Upper lobe of left lung (tissue), 6 donors: Measurements from ENCODE around the gene TMPRSS3. TPM values are rescaled to one million over a fixed set of nuclear protein-coding genes. Genes with fewer than 3 reads are reported as not detected.

Source experiments
- ATAC-seq, 2 donors: fragments of 200-7000 bp; cut with Tn5 transposase; one replicate each; pipeline ENCODE4 v1.9.1; 2022; ENCODE audit warnings: mild to moderate bottlenecking in 2 of 2, moderate library complexity in 2 of 2; ENCODE audit not compliant: low FRiP score in 2 of 2
- DNase-seq, 2 donors: peaks; one replicate each; pipeline ENCODE4 v3.0.0-alpha.2; 2019 to 2020
- H3K27ac ChIP-seq, 4 donors: fragments of 200-600 bp; sonication (generic); one replicate each; pipeline ENCODE4 v1.5.1; 2016 to 2019
- H3K27me3 ChIP-seq, 4 donors: fragments of 200-600 bp; sonication (generic); one replicate each; pipeline ENCODE4 v1.5.1; 2017 to 2019
- H3K36me3 ChIP-seq, 4 donors: fragments of 200-600 bp; sonication (generic); one replicate each; pipeline ENCODE4 v1.5.1; 2016 to 2019
- H3K4me1 ChIP-seq, 4 donors: fragments of 200-600 bp; sonication (generic); one replicate each; pipeline ENCODE4 v1.5.1; 2018 to 2019
- H3K4me3 ChIP-seq, 4 donors: fragments of 200-600 bp; sonication (generic); one replicate each; pipeline ENCODE4 v1.5.1; 2017 to 2019; ENCODE audit warnings: mild to moderate bottlenecking in 2 of 4, moderate library complexity in 1 of 4
- H3K9me3 ChIP-seq, 4 donors: fragments of 200-600 bp; sonication (generic); one replicate each; pipeline ENCODE4 v1.5.1; 2018 to 2019
- CTCF ChIP-seq, 6 experiments: fragments of 450-650 bp in 4 of 6; fragments of 200-600 bp in 2 of 6; sonication (generic) in 2 of 6; IDR thresholded peaks; one replicate each; pipeline ENCODE4 v1.5.1; 2016 to 2019; ENCODE audit warnings: antibody characterized with exemption in 6 of 6
- EP300 ChIP-seq, 4 donors: sonication (generic); formaldehyde crosslinking; IDR thresholded peaks; one replicate each; pipeline ENCODE4 v1.5.1; 2017; ENCODE audit warnings: antibody characterized with exemption in 4 of 4, control low read depth in 2 of 4
- POLR2A ChIP-seq, 4 donors: fragments of 450-650 bp; IDR thresholded peaks; one replicate each; pipeline ENCODE4 v1.5.1; 2016 to 2017; ENCODE audit warnings: antibody characterized with exemption in 4 of 4, mild to moderate bottlenecking in 2 of 4
- POLR2AphosphoS5 ChIP-seq, 2 donors: sonication (generic); formaldehyde crosslinking; IDR thresholded peaks; one replicate each; pipeline ENCODE4 v1.5.1; 2017; ENCODE audit warnings: antibody characterized with exemption in 2 of 2
- WGBS, 2 donors: methylation state at CpG; one replicate each; pipeline ENCODE4 v1.1.5; 2017 to 2018; 5-methylcytosine and 5-hydroxymethylcytosine counted together
- total RNA-seq, 6 donors: library from RNA; depleted of rRNA in 4 of 6; stranded (reverse); fragments of >200 nt in 4 of 6; gene quantifications; one replicate each; pipeline versions ENCODE4 v1.1.0 to v1.2.1, GENCODE V29; 2016 to 2021
- donor health status: DM: no; HTN: no; CAD: no; lungs with moderate emphysema.
- donor health status: DM: no; HTN: yes; CAD: no; lungs with severe emphysema.

The TMPRSS3 gene
- total RNA-seq, 6 donors from 2014 or later: 3.5 to 12.5 (median 5.8) TPM

DNA sequence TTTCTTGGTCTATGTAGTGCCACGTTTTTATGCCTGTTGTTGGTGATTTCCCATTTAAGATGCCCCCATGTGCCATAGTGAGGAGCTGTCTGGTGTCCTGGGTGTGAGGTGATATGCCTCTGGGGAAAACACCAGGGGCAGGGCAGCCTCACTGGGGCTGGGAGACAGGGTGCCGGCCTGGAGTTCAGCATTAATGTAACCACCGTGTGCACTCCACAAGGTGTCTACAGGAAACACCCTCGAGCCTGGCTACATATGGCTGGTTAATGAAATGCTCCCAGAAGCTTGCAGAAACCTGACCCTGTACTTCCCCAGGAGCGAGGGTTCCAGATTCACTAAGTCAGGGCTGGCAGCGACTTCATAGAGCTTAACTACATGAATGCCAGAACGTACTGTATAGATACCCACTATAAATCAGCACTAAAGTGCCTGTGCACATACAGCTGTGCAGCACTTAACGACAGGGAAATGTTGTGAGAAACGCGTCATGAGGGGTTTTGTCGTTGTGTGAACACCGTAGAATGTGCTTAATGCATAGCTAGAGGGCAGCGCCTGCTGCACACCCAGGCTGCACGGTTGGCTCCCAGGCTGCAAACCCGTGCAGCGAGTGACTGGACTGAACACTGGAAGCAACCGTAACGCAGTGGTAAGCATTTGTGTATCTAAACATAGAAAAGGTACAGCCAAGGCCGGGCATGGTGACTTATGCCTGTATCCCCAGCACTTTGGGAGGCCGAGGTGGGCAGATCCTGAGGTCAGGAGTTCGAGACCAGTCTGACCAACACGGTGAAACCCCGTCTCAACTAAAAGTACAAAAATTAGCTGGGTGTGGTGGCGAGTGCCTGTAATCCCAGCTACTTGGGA is 55.4 kb downstream of the TMPRSS3 start:
- Histone ChIP-seq H3K4me3 (no peak overlapping the region), H3K36me3 (no peaks in the 10 kb centered on the region), H3K9me3 (no peaks in the 10 kb centered on the region), H3K27me3 (no peaks in the 10 kb centered on the region), H3K27ac (no peak overlapping the region), H3K4me1 (peaks cover 0 to 14% (median 8%) of the 10 kb centered on the region in 4 donors)
- ATAC-seq (no peak), DNase-seq (no peak)
- TF ChIP-seq EP300 (IDR thresholded peaks at IDR 0.05): no peak
- TF ChIP-seq CTCF (IDR thresholded peaks at IDR 0.05): no peak
- TF ChIP-seq POLR2AphosphoS5 (IDR thresholded peaks at IDR 0.05): no peak
- no peak for TF ChIP-seq POLR2A (IDR thresholded peaks at IDR 0.05)
- WGBS, 2 donors: 86% methylated on average over 24 of the region's 24 CpGs

DNA sequence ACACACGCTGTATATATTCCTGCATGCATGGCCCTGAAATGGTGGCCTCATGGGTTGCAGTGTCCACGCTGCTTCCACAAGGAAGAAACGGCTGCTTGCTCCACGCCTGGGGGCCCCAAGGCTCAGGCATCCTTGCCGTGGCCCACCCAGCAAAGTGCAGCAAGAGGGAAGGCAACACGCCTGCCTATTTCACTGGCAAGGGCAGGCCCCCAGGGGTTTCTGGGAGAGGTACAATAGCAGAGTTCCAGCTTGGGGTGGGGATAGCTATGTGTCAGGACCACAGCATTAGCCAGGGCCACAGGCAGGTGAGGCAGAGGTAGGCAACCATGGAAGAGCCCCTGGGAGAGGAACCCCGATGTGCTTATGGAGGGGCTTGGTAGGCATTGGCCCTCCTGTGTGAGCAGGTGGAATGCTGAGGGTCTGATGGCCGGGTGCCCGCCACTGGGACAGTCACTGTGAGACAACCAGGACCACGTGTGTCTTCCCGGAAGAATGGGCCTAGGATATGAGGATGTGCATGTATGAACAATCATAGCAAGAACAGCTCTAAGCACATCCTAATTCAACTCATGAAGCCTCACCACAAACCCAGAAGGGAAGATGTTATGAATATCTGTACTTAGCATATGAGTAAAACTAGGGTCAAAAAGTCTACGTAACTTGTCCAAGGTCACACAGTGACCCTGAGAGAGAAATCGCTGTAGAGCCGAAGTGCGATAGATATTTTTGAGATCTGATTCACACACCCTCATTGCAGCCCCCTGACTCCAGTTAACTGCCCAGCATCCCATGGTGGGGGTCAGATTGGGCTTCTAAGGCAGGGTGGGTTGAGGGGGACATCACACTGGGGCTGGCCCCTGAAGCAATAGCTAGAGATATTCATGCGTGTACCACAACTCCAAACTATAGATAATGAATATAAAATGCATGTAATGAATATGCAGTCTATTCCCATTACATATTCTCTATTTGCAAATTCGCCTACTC is 56.8 kb downstream of the TMPRSS3 start:
- H3K4me1 ChIP-seq: peaks cover 0 to 14% (median 8%) of the 10 kb centered on the region in 4 donors
- peak in 1 of 2 donors; percentile 56 for DNase-seq
- TF ChIP-seq POLR2AphosphoS5 (IDR thresholded peaks at IDR 0.05): no peak
- no peak for TF ChIP-seq POLR2A (IDR thresholded peaks at IDR 0.05)
- TF ChIP-seq EP300 (IDR thresholded peaks at IDR 0.05): no peak
- no peak for TF ChIP-seq CTCF (IDR thresholded peaks at IDR 0.05)
- ATAC-seq: no peak
- no peaks in the 10 kb centered on the region for H3K9me3 ChIP-seq
- H3K27ac ChIP-seq: peak overlapping the region in 1 of 4 donors; percentile 46
- H3K4me3 ChIP-seq: no peak overlapping the region
- H3K27me3 ChIP-seq: no peaks in the 10 kb centered on the region
- WGBS, 2 donors: 90 to 98% methylated on average over 13 to 17 of the region's 17 CpGs
- H3K36me3 ChIP-seq: no peaks in the 10 kb centered on the region

- ATAC-seq: peak; percentile 91 to 96
- Histone ChIP-seq H3K4me3 (no peak overlapping the region), H3K36me3 (no peaks in the 10 kb centered on the region), H3K27ac (peak overlapping the region in 1 of 4 donors; percentile 46), H3K4me1 (peaks cover 0 to 14% (median 8%) of the 10 kb centered on the region in 4 donors), H3K27me3 (no peaks in the 10 kb centered on the region), H3K9me3 (no peaks in the 10 kb centered on the region)
- WGBS, 2 donors: 35 to 37% methylated on average over 18 to 23 of the region's 23 CpGs
- DNase-seq: peak; percentile 79 to 89
- peak; percentile 62 to 79 (median 70) for TF ChIP-seq CTCF (IDR thresholded peaks at IDR 0.05)
- TF ChIP-seq POLR2A (IDR thresholded peaks at IDR 0.05): no peak
- TF ChIP-seq EP300 (IDR thresholded peaks at IDR 0.05): no peak
Measured at GRCh38 chr21:42337830-42338728, 57.8 kb downstream of the TMPRSS3 start.

- DNase-seq: no peak
- Histone ChIP-seq H3K36me3 (no peaks in the 10 kb centered on the region), H3K4me1 (peaks cover 0 to 14% (median 8%) of the 10 kb centered on the region in 4 donors), H3K27me3 (no peaks in the 10 kb centered on the region), H3K4me3 (no peak overlapping the region), H3K27ac (no peak overlapping the region), H3K9me3 (no peaks in the 10 kb centered on the region)
- ATAC-seq: no peak
- TF ChIP-seq POLR2AphosphoS5 (IDR thresholded peaks at IDR 0.05): no peak
- no peak for TF ChIP-seq POLR2A (IDR thresholded peaks at IDR 0.05)
- no peak for TF ChIP-seq EP300 (IDR thresholded peaks at IDR 0.05)
- TF ChIP-seq CTCF (IDR thresholded peaks at IDR 0.05): no peak
- WGBS, 2 donors: 75 to 93% methylated on average over 4 of the region's 4 CpGs
Measured at GRCh38 chr21:42337276-42337675, 58.6 kb downstream of the TMPRSS3 start.
